Adrenal gland (tissue), 12 donors: ENCODE results near the gene TRPC6. TPM values are rescaled to one million over a fixed set of nuclear protein-coding genes. Genes with fewer than 3 reads are reported as not detected.
A peak's percentile ranks its signal among the peaks of the same experiment; 100 is the strongest.

ENCODE experiments used
- DNase-seq, 7 donors: peaks; one replicate each; pipeline ENCODE4 v3.0.0-alpha.2; 2019 to 2020
- H3K27ac ChIP-seq, 5 donors: fragments of 200-600 bp; sonication (generic) in 4 of 5; 1 replicate in 3 of 5; 2 replicates in 2 of 5; pipeline versions ENCODE4 v1.5.1 to v1.8.0; 2016 to 2020; ENCODE audit warnings: mild to moderate bottlenecking in 1 of 5
- H3K27me3 ChIP-seq: fragments of 200-600 bp; 2 replicates; pipeline ENCODE4 v1.8.0; 2021
- H3K36me3 ChIP-seq, 2 donors: fragments of 200-600 bp; replicated peaks in 1 of 2; 1 replicate in 1 of 2; 2 replicates in 1 of 2; pipeline versions ENCODE4 v1.5.1 to v1.8.0; 2018 to 2022
- H3K4me1 ChIP-seq, 2 donors: fragments of 200-600 bp; replicated peaks in 1 of 2; 1 replicate in 1 of 2; 2 replicates in 1 of 2; pipeline versions ENCODE4 v1.5.1 to v1.8.0; 2018 to 2021
- H3K4me3 ChIP-seq, 4 donors: fragments of 200-600 bp; sonication (generic) in 3 of 4; one replicate each; pipeline ENCODE4 v1.5.1; 2016 to 2018
- H3K9me3 ChIP-seq, 3 donors: fragments of 200-600 bp; sonication (generic) in 1 of 3; replicated peaks in 1 of 3; 1 replicate in 2 of 3; 2 replicates in 1 of 3; pipeline versions ENCODE4 v1.5.1 to v1.8.0; 2016 to 2021
- POLR2A ChIP-seq, 2 donors: fragments of 450-650 bp; IDR thresholded peaks; one replicate each; pipeline ENCODE4 v1.6.1; 2017; ENCODE audit warnings: antibody characterized with exemption in 2 of 2, mild to moderate bottlenecking in 2 of 2, moderate library complexity in 1 of 2
- WGBS, 4 donors: extraction: QIAGEN DNeasy Blood & Tissue Kit in 2 of 4; methylation state at CpG; one replicate each; pipeline versions ENCODE4 v1.1.5 to v1.1.7; 2013 to 2017; 5-methylcytosine and 5-hydroxymethylcytosine counted together
- intact Hi-C, 2 donors: fragments of 100-400 bp; cut with DNase I; formaldehyde crosslinking; loops; one replicate each; pipeline versions ENCODE4 v1.14.1 to v1.15.0; 2022 to 2023
- polyA plus RNA-seq, 3 donors: library from polyadenylated mRNA; stranded (reverse); fragments of 200-250 nt in 2 of 3; fragments of 350-450 nt in 1 of 3; fragmentation: Illumina TruSeq in 1 of 3; extraction: RNeasy Lipid Tissue Mini Kit (QIAGEN cat#74804) in 1 of 3; gene quantifications; one replicate each; pipeline ENCODE4 v1.2.3, GENCODE V29; 2013 to 2014
- total RNA-seq, 9 donors: library from RNA; depleted of rRNA in 4 of 9; stranded (reverse); fragments of >200 nt in 4 of 9; fragments of 120-200 nt in 1 of 9; fragmentation: NEBNext Ultra II Directional in 1 of 9; extraction: Animal tissue kit (Norgen Biotek cat#: 25700) in 1 of 9; gene quantifications; one replicate each; pipeline versions ENCODE4 v1.1.0 to v1.2.4, GENCODE V29; 2013 to 2023
- TF ChIP-seq, protein P1 (sequence below), 6 experiments: fragments of 450-650 bp in 4 of 6; fragments of 200-600 bp in 2 of 6; sonication (generic) in 1 of 6; IDR thresholded peaks; 1 replicate in 5 of 6; 2 replicates in 1 of 6; pipeline versions ENCODE4 v1.5.1 to v1.8.0; 2016 to 2021; ENCODE audit warnings: antibody characterized with exemption in 6 of 6, mild to moderate bottlenecking in 2 of 6, moderate library complexity in 1 of 6
- donor health status: healthy with polysubstance abuse.
- donor health status: Bipolar disorder and iron deficiency.
- donor health status: DM: yes; HTN: yes; CAD: no.
- donor health status: DM: no; HTN: no; CAD: no.
- donor health status: DM: no; HTN: no; CAD: no.
- donor health status: DM: yes; HTN: yes; CAD: no.

TRPC6 gene
- total and polyA plus RNA-seq, 12 donors, result 0.24 to 2.8 (median 0.55) TPM; not detected in 1

DNA sequence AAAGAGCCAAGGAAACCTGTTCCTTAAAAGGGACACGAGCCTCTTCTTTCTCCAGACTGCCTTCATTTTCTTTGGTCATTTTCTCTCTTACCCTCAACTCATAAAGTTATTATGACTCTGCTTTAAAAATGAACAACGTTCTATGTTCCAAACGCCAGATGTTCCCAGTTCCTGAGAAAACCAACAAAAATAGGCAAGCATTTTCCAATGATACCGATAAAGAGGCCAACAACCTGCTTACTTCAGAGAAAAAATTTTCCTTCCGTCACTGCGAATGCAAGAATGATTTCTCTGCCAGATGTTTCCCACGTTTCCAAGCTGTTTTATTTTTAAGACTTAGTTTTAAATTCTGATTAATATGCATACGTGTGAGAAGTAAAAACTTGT lies 315 bp upstream of the TRPC6 start:
- TF ChIP-seq, protein P1, sequence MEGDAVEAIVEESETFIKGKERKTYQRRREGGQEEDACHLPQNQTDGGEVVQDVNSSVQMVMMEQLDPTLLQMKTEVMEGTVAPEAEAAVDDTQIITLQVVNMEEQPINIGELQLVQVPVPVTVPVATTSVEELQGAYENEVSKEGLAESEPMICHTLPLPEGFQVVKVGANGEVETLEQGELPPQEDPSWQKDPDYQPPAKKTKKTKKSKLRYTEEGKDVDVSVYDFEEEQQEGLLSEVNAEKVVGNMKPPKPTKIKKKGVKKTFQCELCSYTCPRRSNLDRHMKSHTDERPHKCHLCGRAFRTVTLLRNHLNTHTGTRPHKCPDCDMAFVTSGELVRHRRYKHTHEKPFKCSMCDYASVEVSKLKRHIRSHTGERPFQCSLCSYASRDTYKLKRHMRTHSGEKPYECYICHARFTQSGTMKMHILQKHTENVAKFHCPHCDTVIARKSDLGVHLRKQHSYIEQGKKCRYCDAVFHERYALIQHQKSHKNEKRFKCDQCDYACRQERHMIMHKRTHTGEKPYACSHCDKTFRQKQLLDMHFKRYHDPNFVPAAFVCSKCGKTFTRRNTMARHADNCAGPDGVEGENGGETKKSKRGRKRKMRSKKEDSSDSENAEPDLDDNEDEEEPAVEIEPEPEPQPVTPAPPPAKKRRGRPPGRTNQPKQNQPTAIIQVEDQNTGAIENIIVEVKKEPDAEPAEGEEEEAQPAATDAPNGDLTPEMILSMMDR (IDR thresholded peaks at IDR 0.05), result no peak
- TF ChIP-seq POLR2A (IDR thresholded peaks at IDR 0.05), result no peak
- no peak for DNase-seq
- H3K9me3 ChIP-seq, result no peaks in the 10 kb centered on the region
- no peaks in the 10 kb centered on the region for H3K4me1 ChIP-seq
- H3K27ac ChIP-seq, result no peak overlapping the region
- intact Hi-C loops, result no loop called here
- no peaks in the 10 kb centered on the region for H3K36me3 ChIP-seq
- peaks cover 18% of the 10 kb centered on the region for H3K27me3 ChIP-seq
- no peak overlapping the region for H3K4me3 ChIP-seq
- WGBS, 4 donors, result 36 to 50% (median 44%) methylated on average over 8 of the region's 8 CpGs

DNA sequence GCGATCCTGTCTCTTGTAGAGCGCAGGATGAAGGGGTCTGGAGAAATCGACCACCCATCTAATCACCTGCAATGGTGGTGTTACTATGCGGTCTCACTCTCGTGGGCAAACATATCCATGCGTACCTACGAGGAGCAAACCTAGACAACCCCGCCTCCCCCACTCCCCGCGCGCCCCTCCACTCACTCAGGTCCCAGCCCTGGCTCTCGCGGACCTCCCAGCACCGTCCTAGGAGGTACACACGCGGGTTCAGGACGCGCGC lies 887 bp downstream of the TRPC6 start:
- Histone ChIP-seq H3K9me3 (no peaks in the 10 kb centered on the region), H3K36me3 (no peaks in the 10 kb centered on the region), H3K4me1 (no peaks in the 10 kb centered on the region), H3K27ac (no peak overlapping the region), H3K27me3 (peaks cover 18% of the 10 kb centered on the region), H3K4me3 (peak overlapping the region in 2 of 4 donors; percentile 15 to 46)
- no peak for DNase-seq
- intact Hi-C loops, result no loop called here
- no peak for TF ChIP-seq POLR2A (IDR thresholded peaks at IDR 0.05)
- TF ChIP-seq, protein P1 (IDR thresholded peaks at IDR 0.05), result no peak
- WGBS, 4 donors, result 0 to 3% (median 2%) methylated on average over 8 to 19 of the region's 19 CpGs

DNA sequence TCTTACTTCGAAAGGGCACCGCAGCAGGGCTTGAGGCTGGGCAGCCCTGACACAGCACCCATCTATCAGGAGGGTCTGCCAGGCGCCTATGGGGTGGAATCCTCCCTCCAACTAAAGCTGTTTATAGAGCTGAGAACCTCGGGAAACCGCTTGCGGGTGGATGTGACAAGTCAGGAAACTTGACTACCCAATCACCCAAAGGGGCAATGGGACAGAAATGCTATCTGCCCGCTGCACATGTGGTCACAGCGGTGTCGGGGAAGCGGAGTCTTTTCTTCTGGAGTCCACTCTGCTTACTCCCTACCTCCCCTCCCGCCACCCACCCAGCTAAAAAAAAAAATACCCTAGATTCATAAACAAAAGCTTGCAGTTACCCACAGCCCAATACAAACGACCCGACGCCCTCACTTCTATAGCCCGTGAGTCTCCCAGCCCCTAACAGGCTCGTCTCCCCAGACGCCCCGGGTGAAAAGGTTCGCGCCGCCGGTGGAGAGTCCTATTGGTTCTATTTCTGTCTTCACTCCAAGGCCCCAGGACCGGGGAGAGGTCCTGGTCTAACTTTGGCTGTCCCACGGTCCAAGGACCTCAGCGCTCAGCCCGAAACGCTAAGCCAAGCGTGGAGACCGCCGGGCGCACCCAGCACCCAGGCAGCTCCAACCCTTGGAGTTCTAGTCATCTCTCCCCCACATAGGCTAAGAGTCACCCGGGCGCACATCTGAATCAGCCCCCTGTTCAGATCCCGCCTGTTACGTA lies 1.4 kb downstream of the TRPC6 start:
- Histone ChIP-seq H3K9me3 (no peaks in the 10 kb centered on the region), H3K27me3 (peaks cover 18% of the 10 kb centered on the region), H3K4me3 (peak overlapping the region in 2 of 4 donors; percentile 15 to 46), H3K36me3 (no peaks in the 10 kb centered on the region), H3K4me1 (no peaks in the 10 kb centered on the region), H3K27ac (no peak overlapping the region)
- DNase-seq, result no peak
- intact Hi-C loops, result no loop called here
- 5 to 9% (median 7%) methylated on average over 22 to 35 of the region's 35 CpGs for WGBS, 4 donors
- TF ChIP-seq, protein P1 (IDR thresholded peaks at IDR 0.05), result no peak
- no peak for TF ChIP-seq POLR2A (IDR thresholded peaks at IDR 0.05)

DNA sequence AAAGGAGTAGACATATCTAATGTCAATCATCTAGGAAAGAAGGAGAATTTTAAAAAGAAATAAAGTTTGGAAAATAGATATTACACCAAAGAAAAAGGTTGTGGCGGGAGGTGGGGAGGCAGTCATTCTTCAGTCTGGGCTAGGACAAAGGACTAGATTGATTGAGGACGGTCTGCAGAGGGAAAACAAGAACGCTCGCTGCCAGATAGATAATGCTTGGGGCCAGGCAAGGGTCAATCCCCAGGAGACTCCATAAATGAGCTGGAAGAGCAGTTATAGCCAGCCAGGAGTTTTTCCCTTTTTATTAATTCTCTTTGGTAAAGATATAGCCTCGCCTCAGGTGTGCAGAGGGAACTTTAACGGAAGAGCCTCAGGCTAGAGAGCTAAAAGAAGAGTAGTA lies 6.3 kb downstream of the TRPC6 start:
- no peaks in the 10 kb centered on the region for H3K4me1 ChIP-seq
- WGBS, 4 donors, result 53 to 62% (median 60%) methylated on average over 6 of the region's 6 CpGs
- no peak for TF ChIP-seq POLR2A (IDR thresholded peaks at IDR 0.05)
- TF ChIP-seq, protein P1 (IDR thresholded peaks at IDR 0.05), result no peak
- H3K27me3 ChIP-seq, result peaks cover 8% of the 10 kb centered on the region
- intact Hi-C loops, result no loop called here
- H3K4me3 ChIP-seq, result no peak overlapping the region
- no peak for DNase-seq
- no peaks in the 10 kb centered on the region for H3K36me3 ChIP-seq
- H3K9me3 ChIP-seq, result no peaks in the 10 kb centered on the region
- H3K27ac ChIP-seq, result no peak overlapping the region
